Measurements from ENCODE around the gene UAP1L1. TPM values are rescaled to one million over a fixed set of nuclear protein-coding genes. Genes with fewer than 3 reads are reported as not detected.
A peak's percentile ranks its signal among the peaks of the same experiment; 100 is the strongest.

Gene UAP1L1
- total RNA-seq, 1 donor from 2014 or later: 34.2 TPM

GRCh38 chr9:137111788-137112563, 34.7 kb downstream of the UAP1L1 start:
- H3K9me3 Mint-ChIP-seq (ENCODE audit: unreplicated experiment): no peaks in the 10 kb centered on the region
- H3K36me3 Mint-ChIP-seq (ENCODE audit: unreplicated experiment): peaks cover 4% of the 10 kb centered on the region
- H3K4me1 Mint-ChIP-seq (ENCODE audit: unreplicated experiment): peaks cover 3% of the 10 kb centered on the region
- no peak overlapping the region for H3K27ac Mint-ChIP-seq (ENCODE audit: unreplicated experiment)
- TF ChIP-seq CTCF (IDR thresholded peaks at IDR 0.05): no peak
- no peaks in the 10 kb centered on the region for H3K27me3 Mint-ChIP-seq (ENCODE audit: unreplicated experiment)
- DNase-seq (ENCODE audit: extremely low spot score, unreplicated experiment): no peak
- no peak overlapping the region for H3K4me3 Mint-ChIP-seq (ENCODE audit: unreplicated experiment)

GRCh38 chr9:137112564-137113384, 35.5 kb downstream of the UAP1L1 start:
- Mint-ChIP-seq H3K27me3 (ENCODE audit: unreplicated experiment) (no peaks in the 10 kb centered on the region), H3K4me3 (ENCODE audit: unreplicated experiment) (peak overlapping the region; percentile 59), H3K27ac (ENCODE audit: unreplicated experiment) (no peak overlapping the region), H3K9me3 (ENCODE audit: unreplicated experiment) (no peaks in the 10 kb centered on the region), H3K4me1 (ENCODE audit: unreplicated experiment) (peaks cover 3% of the 10 kb centered on the region), H3K36me3 (ENCODE audit: unreplicated experiment) (peaks cover 4% of the 10 kb centered on the region)
- no peak for DNase-seq (ENCODE audit: extremely low spot score, unreplicated experiment)
- no peak for TF ChIP-seq CTCF (IDR thresholded peaks at IDR 0.05)

- H3K27me3 Mint-ChIP-seq (ENCODE audit: unreplicated experiment): no peaks in the 10 kb centered on the region
- H3K4me3 Mint-ChIP-seq (ENCODE audit: unreplicated experiment): peak overlapping the region; percentile 59
- H3K9me3 Mint-ChIP-seq (ENCODE audit: unreplicated experiment): no peaks in the 10 kb centered on the region
- DNase-seq (ENCODE audit: extremely low spot score, unreplicated experiment): no peak
- no peak for TF ChIP-seq CTCF (IDR thresholded peaks at IDR 0.05)
- peaks cover 3% of the 10 kb centered on the region for H3K4me1 Mint-ChIP-seq (ENCODE audit: unreplicated experiment)
- no peak overlapping the region for H3K27ac Mint-ChIP-seq (ENCODE audit: unreplicated experiment)
- peaks cover 4% of the 10 kb centered on the region for H3K36me3 Mint-ChIP-seq (ENCODE audit: unreplicated experiment)
Measured at GRCh38 chr9:137113385-137114159, 36.3 kb downstream of the UAP1L1 start.

- H3K27ac Mint-ChIP-seq (ENCODE audit: unreplicated experiment): no peak overlapping the region
- peaks cover under 1% of the 10 kb centered on the region for H3K36me3 Mint-ChIP-seq (ENCODE audit: unreplicated experiment)
- H3K4me3 Mint-ChIP-seq (ENCODE audit: unreplicated experiment): peak overlapping the region; percentile 38
- no peak for TF ChIP-seq CTCF (IDR thresholded peaks at IDR 0.05)
- H3K9me3 Mint-ChIP-seq (ENCODE audit: unreplicated experiment): no peaks in the 10 kb centered on the region
- no peaks in the 10 kb centered on the region for H3K27me3 Mint-ChIP-seq (ENCODE audit: unreplicated experiment)
- DNase-seq (ENCODE audit: extremely low spot score, unreplicated experiment): no peak
- H3K4me1 Mint-ChIP-seq (ENCODE audit: unreplicated experiment): peaks cover 3% of the 10 kb centered on the region
Measured at GRCh38 chr9:137114220-137114612, 36.9 kb downstream of the UAP1L1 start.
